GM13976 (cell line): Measurements from ENCODE around the gene ARHGEF10L.

ENCODE experiments used
- DNase-seq: peaks from one replicate; pipeline ENCODE4 v3.0.0; 2012; ENCODE audit warnings: low spot score
- CTCF ChIP-seq: IDR thresholded peaks from 2 replicates; pipeline ENCODE4 v1.5.1; 2012; ENCODE audit warnings: borderline replicate concordance, mild to moderate bottlenecking; ENCODE audit not compliant: insufficient read depth; ENCODE audit errors: extremely low read depth, missing control alignments, control extremely low read depth
- in situ Hi-C: fragments of 300-500 bp; cut with MboI; formaldehyde crosslinking; loops from one replicate; pipeline ENCODE4 v1.12.0; 2022; ENCODE audit warnings: low sequenced_read_pairs, mixed read lengths, inconsistent platforms; ENCODE audit not compliant: unreplicated experiment

ARHGEF10L gene

GRCh38 chr1:17586172-17586964, 46.9 kb downstream of the ARHGEF10L start:
- TF ChIP-seq CTCF: no peak
- no peak for DNase-seq
- in situ Hi-C loops: no loop called here

GRCh38 chr1:17587693-17588047, 48.2 kb downstream of the ARHGEF10L start:
- no peak for TF ChIP-seq CTCF
- in situ Hi-C loops: no loop called here
- no peak for DNase-seq

- in situ Hi-C loops: no loop called here
- DNase-seq: no peak
- no peak for TF ChIP-seq CTCF
These were observed 48.8 kb downstream of the ARHGEF10L start for GRCh38 chr1:17588048-17588871.

GRCh38 chr1:17591814-17592430, 52.4 kb downstream of the ARHGEF10L start:
- DNase-seq: no peak
- TF ChIP-seq CTCF: no peak
- in situ Hi-C loops: no loop called here

- TF ChIP-seq CTCF: no peak
- in situ Hi-C loops: no loop called here
- no peak for DNase-seq
These were observed 54.5 kb downstream of the ARHGEF10L start for GRCh38 chr1:17594026-17594425.

GRCh38 chr1:17594690-17595601, 55.4 kb downstream of the ARHGEF10L start:
- TF ChIP-seq CTCF: no peak
- no peak for DNase-seq
- in situ Hi-C loops: no loop called here
